ENCODE results near the gene STX1B. TPM values are rescaled to one million over a fixed set of nuclear protein-coding genes. Genes with fewer than 3 reads are reported as not detected.

Gene STX1B
- total and polyA plus RNA-seq, 4 experiments from 2014 or later: 1.5 to 2.4 TPM; not detected in 2

DNA sequence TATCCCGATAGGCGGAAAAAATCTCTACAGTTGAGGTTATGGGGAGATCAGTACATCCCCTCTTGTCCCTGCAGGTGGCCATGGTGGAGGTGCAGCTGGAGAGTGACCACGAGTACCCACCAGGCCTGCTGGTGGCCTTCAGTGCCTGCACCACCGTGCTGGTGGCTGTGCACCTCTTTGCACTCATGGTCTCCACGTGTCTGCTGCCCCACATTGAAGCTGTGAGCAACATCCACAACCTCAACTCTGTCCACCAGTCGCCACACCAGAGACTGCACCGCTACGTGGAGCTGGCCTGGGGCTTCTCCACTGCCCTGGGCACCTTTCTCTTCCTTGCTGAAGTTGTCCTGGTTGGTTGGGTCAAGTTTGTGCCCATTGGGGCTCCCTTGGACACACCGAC lies 57.3 kb downstream of the STX1B start:
- Mint-ChIP-seq H3K9me3 (peaks cover 0 to 4% (median 0%) of the 10 kb centered on the region in 8 donors), H3K36me3 (peaks cover 0 to 11% of the 10 kb centered on the region in 2 donors), H3K4me3 (no peak overlapping the region), H3K27me3 (peaks cover 0 to 4% of the 10 kb centered on the region in 2 donors), H3K4me1 (peaks cover 11 to 37% (median 24%) of the 10 kb centered on the region in 4 donors), H3K27ac (no peak overlapping the region)
- Histone ChIP-seq H3K4me3 (ENCODE audit: low read length in 2 of 2) (no peak overlapping the region), H3K36me3 (ENCODE audit: insufficient read depth, low read length) (no peaks in the 10 kb centered on the region), H3K9me3 (ENCODE audit: control insufficient read depth in 1 of 2, low read length in 2 of 2) (no peaks in the 10 kb centered on the region), H3K27ac (ENCODE audit: low read depth, low read length) (no peak overlapping the region), H3K4me1 (ENCODE audit: insufficient read depth, low read length) (peaks cover 29% of the 10 kb centered on the region), H3K27me3 (ENCODE audit: insufficient read depth, low read length) (no peaks in the 10 kb centered on the region)
- intact Hi-C loops (cut with micrococcal nuclease): loop anchor here (2.0 to 10.0 kb wide), 2 partner anchors 490 to 912 kb away; partner anchors contain the start of gene ZNF843
- POLR2A ChIA-PET (ENCODE audit: partially characterized antibody): interaction anchor here (1.0 to 1.6 kb wide), 3 partner anchors 11 to 492 kb away, joined by 3 to 9 read pairs (median 3); no protein-coding TSS in a partner anchor
- no peak for DNase-seq
- CTCF ChIA-PET (ENCODE audit: partially characterized antibody): interaction anchor here (1.2 to 5.9 kb wide), 4 partner anchors 11 to 916 kb away, joined by 3 to 65 read pairs (median 12); no protein-coding TSS in a partner anchor

- intact Hi-C loops (cut with micrococcal nuclease): loop anchor here (2.0 to 10.0 kb wide), 2 partner anchors 491 to 913 kb away; partner anchors contain the start of gene ZNF843
- no peak overlapping the region for H3K27ac Mint-ChIP-seq
- H3K9me3 ChIP-seq (ENCODE audit: control insufficient read depth in 1 of 2, low read length in 2 of 2): no peaks in the 10 kb centered on the region
- H3K4me3 Mint-ChIP-seq: peak overlapping the region in 3 of 8 donors; percentile 8 to 38 (median 10)
- no peak overlapping the region for H3K4me3 ChIP-seq (ENCODE audit: low read length in 2 of 2)
- POLR2A ChIA-PET (ENCODE audit: partially characterized antibody): no interaction called here
- peaks cover 0 to 3% of the 10 kb centered on the region in 2 donors for H3K36me3 Mint-ChIP-seq
- no peaks in the 10 kb centered on the region for H3K27me3 Mint-ChIP-seq
- no peaks in the 10 kb centered on the region for H3K9me3 Mint-ChIP-seq
- no peak overlapping the region for H3K27ac ChIP-seq (ENCODE audit: low read depth, low read length)
- H3K4me1 ChIP-seq (ENCODE audit: insufficient read depth, low read length): peaks cover 26% of the 10 kb centered on the region
- no peaks in the 10 kb centered on the region for H3K27me3 ChIP-seq (ENCODE audit: insufficient read depth, low read length)
- CTCF ChIA-PET (ENCODE audit: partially characterized antibody): interaction anchor here (0.7 to 5.9 kb wide), 3 partner anchors 10 to 33 kb away, joined by 3 to 65 read pairs (median 3); no protein-coding TSS in a partner anchor
- no peaks in the 10 kb centered on the region for H3K36me3 ChIP-seq (ENCODE audit: insufficient read depth, low read length)
- H3K4me1 Mint-ChIP-seq: peaks cover 11 to 37% (median 20%) of the 10 kb centered on the region in 4 donors
- DNase-seq: no peak
Observed at GRCh38 chr16:30951750-30952149, 58.7 kb downstream of the STX1B start.

DNA sequence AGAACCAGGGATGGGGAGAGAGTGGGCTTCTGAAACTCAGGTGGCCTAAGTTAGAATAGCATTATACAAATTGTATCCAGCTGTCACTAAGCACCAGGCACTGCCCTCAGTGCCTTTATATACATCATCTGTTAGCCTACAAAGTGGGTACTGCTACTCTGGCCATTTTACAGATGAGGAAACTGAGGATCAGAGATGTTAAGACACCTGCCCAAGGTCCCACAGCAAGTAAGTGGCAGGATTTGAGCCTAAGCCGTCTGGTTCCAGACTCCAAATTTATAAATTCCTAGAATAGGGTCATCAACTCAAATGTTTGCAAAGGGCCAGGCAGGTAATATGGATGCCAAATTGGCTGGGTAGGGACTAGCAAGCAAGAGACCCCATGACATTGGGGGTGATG lies 59.2 kb downstream of the STX1B start:
- Mint-ChIP-seq H3K27ac (peak overlapping the region in 1 of 7 donors; percentile 23), H3K36me3 (peaks cover 0 to 3% of the 10 kb centered on the region in 2 donors), H3K9me3 (no peaks in the 10 kb centered on the region), H3K4me3 (peak overlapping the region in 1 of 8 donors; percentile 50), H3K4me1 (peaks cover 11 to 37% (median 20%) of the 10 kb centered on the region in 4 donors), H3K27me3 (no peaks in the 10 kb centered on the region)
- peaks cover 22% of the 10 kb centered on the region for H3K4me1 ChIP-seq (ENCODE audit: insufficient read depth, low read length)
- H3K9me3 ChIP-seq (ENCODE audit: control insufficient read depth in 1 of 2, low read length in 2 of 2): no peaks in the 10 kb centered on the region
- DNase-seq: no peak
- POLR2A ChIA-PET (ENCODE audit: partially characterized antibody): no interaction called here
- intact Hi-C loops (cut with micrococcal nuclease): loop anchor here (10.0 kb wide), 1 partner anchor 914 kb away; no protein-coding TSS in a partner anchor
- H3K27ac ChIP-seq (ENCODE audit: low read depth, low read length): no peak overlapping the region
- H3K36me3 ChIP-seq (ENCODE audit: insufficient read depth, low read length): no peaks in the 10 kb centered on the region
- H3K27me3 ChIP-seq (ENCODE audit: insufficient read depth, low read length): no peaks in the 10 kb centered on the region
- H3K4me3 ChIP-seq (ENCODE audit: low read length in 2 of 2): no peak overlapping the region
- CTCF ChIA-PET (ENCODE audit: partially characterized antibody): interaction anchor here (1.1 to 5.9 kb wide), 2 partner anchors 9 to 33 kb away, joined by 3 to 65 read pairs; no protein-coding TSS in a partner anchor

DNA sequence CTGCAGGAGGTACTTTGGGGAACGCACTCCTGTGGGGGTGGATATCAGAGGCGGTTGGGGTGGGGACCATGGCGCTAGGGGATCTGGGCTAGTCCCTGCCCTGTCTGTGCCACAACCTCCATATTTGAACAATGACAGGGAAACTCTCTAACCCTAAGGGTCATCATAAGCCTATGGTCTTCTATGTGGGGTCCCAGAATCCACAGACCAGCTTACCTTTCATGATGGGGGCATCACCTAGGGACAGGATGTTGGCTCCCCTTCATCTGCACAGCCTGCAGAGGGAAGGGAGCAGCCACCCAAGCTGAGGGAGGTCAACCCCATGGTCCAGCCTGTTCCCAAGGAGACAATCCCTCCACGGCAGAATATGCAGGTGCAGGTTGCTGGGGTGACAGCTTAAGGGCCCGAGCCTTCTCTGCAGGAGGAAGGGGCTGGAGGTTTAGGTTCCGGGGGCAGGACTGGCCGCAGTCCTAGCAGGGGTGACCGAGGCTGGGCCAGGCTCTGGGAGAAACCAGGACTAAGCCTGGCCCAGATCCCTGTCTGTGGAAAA lies 59.8 kb downstream of the STX1B start:
- peaks cover 22% of the 10 kb centered on the region for H3K4me1 ChIP-seq (ENCODE audit: insufficient read depth, low read length)
- DNase-seq: no peak
- H3K9me3 Mint-ChIP-seq: no peaks in the 10 kb centered on the region
- ChIA-PET CTCF (ENCODE audit: partially characterized antibody) (interaction anchor here (1.3 to 1.6 kb wide), 4 partner anchors 9 to 508 kb away, joined by 3 to 9 read pairs (median 4); no protein-coding TSS in a partner anchor), POLR2A (ENCODE audit: partially characterized antibody) (interaction anchor here (0.9 to 1.4 kb wide), 6 partner anchors 8 to 123 kb away, joined by 3 to 8 read pairs (median 6); partner anchors contain the start of genes FBXL19, ZNF646 and ZNF668)
- peak overlapping the region in 6 of 7 donors; percentile 76 to 94 (median 90) for H3K27ac Mint-ChIP-seq
- peaks cover 0 to 7% of the 10 kb centered on the region in 2 donors for H3K36me3 Mint-ChIP-seq
- H3K4me3 Mint-ChIP-seq: peak overlapping the region; percentile 85 to 95 (median 92)
- peak overlapping the region; percentile 55 to 80 for H3K4me3 ChIP-seq (ENCODE audit: low read length in 2 of 2)
- H3K27me3 Mint-ChIP-seq: no peaks in the 10 kb centered on the region
- H3K4me1 Mint-ChIP-seq: peaks cover 11 to 37% (median 22%) of the 10 kb centered on the region in 4 donors
- intact Hi-C loops (cut with micrococcal nuclease): loop anchor here (10.0 kb wide), 1 partner anchor 914 kb away; no protein-coding TSS in a partner anchor
- H3K27me3 ChIP-seq (ENCODE audit: insufficient read depth, low read length): no peaks in the 10 kb centered on the region
- H3K27ac ChIP-seq (ENCODE audit: low read depth, low read length): no peak overlapping the region
- no peaks in the 10 kb centered on the region for H3K9me3 ChIP-seq (ENCODE audit: control insufficient read depth in 1 of 2, low read length in 2 of 2)
- no peaks in the 10 kb centered on the region for H3K36me3 ChIP-seq (ENCODE audit: insufficient read depth, low read length)

- Histone ChIP-seq H3K27me3 (ENCODE audit: insufficient read depth, low read length) (no peaks in the 10 kb centered on the region), H3K36me3 (ENCODE audit: insufficient read depth, low read length) (no peaks in the 10 kb centered on the region), H3K27ac (ENCODE audit: low read depth, low read length) (peak overlapping the region; percentile 71), H3K4me3 (ENCODE audit: low read length in 2 of 2) (peak overlapping the region; percentile 55 to 80), H3K4me1 (ENCODE audit: insufficient read depth, low read length) (peaks cover 22% of the 10 kb centered on the region), H3K9me3 (ENCODE audit: control insufficient read depth in 1 of 2, low read length in 2 of 2) (no peaks in the 10 kb centered on the region)
- no peaks in the 10 kb centered on the region for H3K27me3 Mint-ChIP-seq
- H3K36me3 Mint-ChIP-seq: peaks cover 0 to 8% of the 10 kb centered on the region in 2 donors
- H3K4me1 Mint-ChIP-seq: peaks cover 11 to 36% (median 23%) of the 10 kb centered on the region in 4 donors
- H3K9me3 Mint-ChIP-seq: no peaks in the 10 kb centered on the region
- DNase-seq: peak in 3 of 5 donors; percentile 15 to 54 (median 16)
- ChIA-PET POLR2A (ENCODE audit: partially characterized antibody) (interaction anchor here (0.7 to 1.8 kb wide), 11 partner anchors 8 to 231 kb away, joined by 3 to 10 read pairs (median 5); partner anchors contain the start of genes FBXL19, FUS, ZNF646 and ZNF668), CTCF (ENCODE audit: partially characterized antibody) (interaction anchor here (0.7 to 1.6 kb wide), 7 partner anchors 8 to 920 kb away, joined by 3 to 9 read pairs (median 3); partner anchors contain the start of genes ZNF646 and ZNF668)
- intact Hi-C loops (cut with micrococcal nuclease): loop anchor here (1.0 to 10.0 kb wide), 2 partner anchors 7 to 915 kb away; partner anchors contain the start of gene SETD1A
- H3K4me3 Mint-ChIP-seq: peak overlapping the region; percentile 85 to 95 (median 92)
- peak overlapping the region; percentile 76 to 94 (median 89) for H3K27ac Mint-ChIP-seq
Observed at GRCh38 chr16:30949650-30950515, 60.6 kb downstream of the STX1B start.

DNA sequence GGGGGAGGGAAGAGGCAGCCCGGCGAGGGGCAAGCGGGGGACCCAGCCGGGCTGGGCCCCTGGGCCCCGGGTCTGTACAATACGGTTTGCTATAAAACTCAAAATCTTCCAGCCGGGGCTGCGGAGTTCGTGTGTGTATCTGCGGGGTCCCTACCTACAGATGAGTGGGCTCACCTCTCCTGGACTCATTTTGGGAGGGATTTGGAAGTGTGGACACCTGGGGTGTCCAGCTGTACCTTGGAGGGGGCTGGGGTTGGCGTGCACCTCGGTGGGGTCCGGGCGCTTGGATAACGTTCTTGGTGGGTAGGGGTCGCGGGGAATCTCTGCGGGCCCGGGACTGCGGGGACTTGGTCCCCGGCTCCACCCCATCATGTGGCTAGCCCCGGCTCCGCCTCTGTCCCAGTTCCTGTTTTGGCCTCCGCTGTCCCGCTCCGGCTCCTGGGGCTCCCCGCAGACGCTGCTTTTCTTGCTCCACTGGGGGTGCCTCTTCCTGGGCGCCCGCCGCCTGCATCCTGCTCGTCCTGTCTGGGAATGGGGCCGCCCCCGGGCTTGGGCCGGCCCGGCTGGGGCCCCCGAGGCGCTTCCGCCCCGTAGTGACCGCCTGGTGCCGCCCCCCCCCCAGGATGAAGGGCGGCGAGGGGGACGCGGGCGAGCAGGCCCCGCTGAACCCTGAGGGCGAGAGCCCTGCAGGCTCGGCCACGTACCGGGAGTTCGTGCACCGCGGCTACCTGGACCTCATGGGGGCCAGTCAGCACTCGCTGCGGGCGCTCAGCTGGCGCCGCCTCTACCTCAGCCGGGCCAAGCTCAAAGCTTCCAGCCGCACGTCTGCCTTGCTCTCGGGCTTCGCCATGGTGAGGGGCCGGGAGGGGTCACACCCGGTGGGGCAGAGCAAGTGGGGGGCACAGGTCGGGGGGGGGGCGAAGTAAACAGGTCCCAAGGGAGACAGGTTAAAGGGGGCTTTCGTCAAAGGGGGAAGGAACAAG lies 61.5 kb downstream of the STX1B start, which contains the start of gene ORAI3:
TSS of gene ORAI3 (plus strand) at position 402 of the 983 bp plus-strand sequence. CDS start at position 624, 222 bp downstream.
- no peaks in the 10 kb centered on the region for H3K27me3 ChIP-seq (ENCODE audit: insufficient read depth, low read length)
- Mint-ChIP-seq H3K4me3 (peak within 1 kb of the TSS; percentile 85 to 95 (median 92)), H3K9me3 (no peaks in the 10 kb centered on the region), H3K27me3 (no peaks in the 10 kb centered on the region), H3K36me3 (peaks cover 0 to 8% of the 10 kb centered on the region in 2 donors), H3K4me1 (peaks cover 11 to 31% (median 23%) of the 10 kb centered on the region in 4 donors), H3K27ac (peak within 1 kb of the TSS; percentile 76 to 94 (median 89))
- peaks cover 22% of the 10 kb centered on the region for H3K4me1 ChIP-seq (ENCODE audit: insufficient read depth, low read length)
- ChIA-PET POLR2A (ENCODE audit: partially characterized antibody) (interaction anchor here (0.7 to 1.8 kb wide), 9 partner anchors 7 to 231 kb away, joined by 3 to 10 read pairs (median 5); partner anchors contain the start of genes FBXL19, FUS, ZNF646 and ZNF668), CTCF (ENCODE audit: partially characterized antibody) (interaction anchor here (0.7 to 1.6 kb wide), 7 partner anchors 7 to 921 kb away, joined by 3 to 9 read pairs (median 3); partner anchors contain the start of genes ZNF646 and ZNF668)
- H3K4me3 ChIP-seq (ENCODE audit: low read length in 2 of 2): peak within 1 kb of the TSS; percentile 55 to 80
- H3K27ac ChIP-seq (ENCODE audit: low read depth, low read length): peak within 1 kb of the TSS; percentile 71
- H3K9me3 ChIP-seq (ENCODE audit: control insufficient read depth in 1 of 2, low read length in 2 of 2): no peaks in the 10 kb centered on the region
- no peaks in the 10 kb centered on the region for H3K36me3 ChIP-seq (ENCODE audit: insufficient read depth, low read length)
- DNase-seq: peak in 4 of 5 donors; percentile 21 to 56 (median 28)
- intact Hi-C loops (cut with micrococcal nuclease): loop anchor here (1.0 kb wide), 1 partner anchor 8 kb away; the partner anchor contains the start of gene SETD1A

Data from CD4-positive, alpha-beta memory T cell (primary cell).